Osteocyte (in vitro differentiated cells): ENCODE data around the gene P4HTM. TPM values are rescaled to one million over a fixed set of nuclear protein-coding genes. Genes with fewer than 3 reads are reported as not detected.

Experiments used
- DNase-seq: peaks from one replicate; pipeline ENCODE4 v3.0.0; 2021; ENCODE audit warnings: mixed read lengths; ENCODE audit not compliant: unreplicated experiment; ENCODE audit errors: extremely low spot score
- H3K27ac Mint-ChIP-seq: one replicate; pipeline ENCODE4 v1.8.0; 2021; ENCODE audit warnings: mild to moderate bottlenecking, mixed read lengths; ENCODE audit not compliant: unreplicated experiment
- H3K27me3 Mint-ChIP-seq: one replicate; pipeline ENCODE4 v1.8.0; 2021; ENCODE audit warnings: mixed read lengths; ENCODE audit not compliant: unreplicated experiment
- H3K36me3 Mint-ChIP-seq: one replicate; pipeline ENCODE4 v1.8.0; 2021; ENCODE audit warnings: mixed read lengths; ENCODE audit not compliant: unreplicated experiment
- H3K4me1 Mint-ChIP-seq: one replicate; pipeline ENCODE4 v1.8.0; 2021; ENCODE audit warnings: mixed read lengths; ENCODE audit not compliant: unreplicated experiment
- H3K4me3 Mint-ChIP-seq: one replicate; pipeline ENCODE4 v1.8.0; 2021; ENCODE audit warnings: mild to moderate bottlenecking, moderate library complexity, mixed read lengths; ENCODE audit not compliant: unreplicated experiment
- H3K9me3 Mint-ChIP-seq: one replicate; pipeline ENCODE4 v1.8.0; 2021; ENCODE audit warnings: mixed read lengths; ENCODE audit not compliant: unreplicated experiment
- CTCF ChIP-seq: fragments of 200-600 bp; sonication (generic); IDR thresholded peaks from 2 replicates; pipeline ENCODE4 v1.5.0; 2021; ENCODE audit warnings: antibody characterized with exemption, mild to moderate bottlenecking, moderate library complexity
- long read RNA-seq: library from polyadenylated mRNA; unstranded; transcript quantifications from one replicate; pipeline ENCODE4 v2.0.0, GENCODE V29; 2021
- total RNA-seq: library from RNA; stranded (reverse); gene quantifications from 2 replicates; pipeline ENCODE4 v1.2.1, GENCODE V29; 2021

The P4HTM gene, protein sequence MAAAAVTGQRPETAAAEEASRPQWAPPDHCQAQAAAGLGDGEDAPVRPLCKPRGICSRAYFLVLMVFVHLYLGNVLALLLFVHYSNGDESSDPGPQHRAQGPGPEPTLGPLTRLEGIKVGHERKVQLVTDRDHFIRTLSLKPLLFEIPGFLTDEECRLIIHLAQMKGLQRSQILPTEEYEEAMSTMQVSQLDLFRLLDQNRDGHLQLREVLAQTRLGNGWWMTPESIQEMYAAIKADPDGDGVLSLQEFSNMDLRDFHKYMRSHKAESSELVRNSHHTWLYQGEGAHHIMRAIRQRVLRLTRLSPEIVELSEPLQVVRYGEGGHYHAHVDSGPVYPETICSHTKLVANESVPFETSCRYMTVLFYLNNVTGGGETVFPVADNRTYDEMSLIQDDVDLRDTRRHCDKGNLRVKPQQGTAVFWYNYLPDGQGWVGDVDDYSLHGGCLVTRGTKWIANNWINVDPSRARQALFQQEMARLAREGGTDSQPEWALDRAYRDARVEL
- 31.3 and 35.6 TPM in 2 replicates for total RNA-seq
- long read RNA-seq, partial matches to known transcripts, result 2 of 5 reads
- long read RNA-seq, other reads (novel, unspliced or antisense), result 1 of 5 reads

GRCh38 chr3:48989796-48990635 lies at the start of gene P4HTM:
TSS of gene P4HTM (plus strand) at chr3:48990241. CDS start at chr3:48990257, 16 bp downstream.
- no peaks in the 10 kb centered on the region for H3K27me3 Mint-ChIP-seq
- TF ChIP-seq CTCF, result peak; percentile 42
- peaks cover 28% of the 10 kb centered on the region for H3K4me1 Mint-ChIP-seq
- H3K4me3 Mint-ChIP-seq, result peak within 1 kb of the TSS; percentile 86
- H3K36me3 Mint-ChIP-seq, result peaks cover 9% of the 10 kb centered on the region
- DNase-seq, result peak; percentile 94
- peak within 1 kb of the TSS; percentile 94 for H3K27ac Mint-ChIP-seq
- no peaks in the 10 kb centered on the region for H3K9me3 Mint-ChIP-seq

- H3K36me3 Mint-ChIP-seq, result peaks cover 16% of the 10 kb centered on the region
- no peak for DNase-seq
- no peak overlapping the region for H3K27ac Mint-ChIP-seq
- no peak for TF ChIP-seq CTCF
- H3K27me3 Mint-ChIP-seq, result no peaks in the 10 kb centered on the region
- H3K9me3 Mint-ChIP-seq, result no peaks in the 10 kb centered on the region
- no peak overlapping the region for H3K4me3 Mint-ChIP-seq
- H3K4me1 Mint-ChIP-seq, result peaks cover 10% of the 10 kb centered on the region
Measured at GRCh38 chr3:48945432-48945831, 44.6 kb upstream of the P4HTM start.

- H3K4me1 Mint-ChIP-seq, result peaks cover 10% of the 10 kb centered on the region
- DNase-seq, result no peak
Measured at GRCh38 chr3:48945891-48946549, 44.0 kb upstream of the P4HTM start.

GRCh38 chr3:48949376-48949717 lies 40.7 kb upstream of the P4HTM start:
- Mint-ChIP-seq H3K36me3 (peaks cover 17% of the 10 kb centered on the region), H3K4me3 (no peak overlapping the region), H3K9me3 (no peaks in the 10 kb centered on the region), H3K4me1 (peaks cover 10% of the 10 kb centered on the region), H3K27ac (no peak overlapping the region), H3K27me3 (no peaks in the 10 kb centered on the region)
- no peak for DNase-seq
- TF ChIP-seq CTCF, result no peak

More at GRCh38 chr3:48945891-48946549, 44.0 kb upstream of the P4HTM start:
- Mint-ChIP-seq H3K27ac (no peak overlapping the region), H3K4me3 (no peak overlapping the region), H3K27me3 (no peaks in the 10 kb centered on the region), H3K9me3 (no peaks in the 10 kb centered on the region), H3K36me3 (peaks cover 16% of the 10 kb centered on the region)
- no peak for TF ChIP-seq CTCF
